ENCODE data around the gene TPM2. TPM values are rescaled to one million over a fixed set of nuclear protein-coding genes. Genes with fewer than 3 reads are reported as not detected.

Gene TPM2
- total RNA-seq, 1 donor from 2014 or later, result 77.1 TPM

DNA sequence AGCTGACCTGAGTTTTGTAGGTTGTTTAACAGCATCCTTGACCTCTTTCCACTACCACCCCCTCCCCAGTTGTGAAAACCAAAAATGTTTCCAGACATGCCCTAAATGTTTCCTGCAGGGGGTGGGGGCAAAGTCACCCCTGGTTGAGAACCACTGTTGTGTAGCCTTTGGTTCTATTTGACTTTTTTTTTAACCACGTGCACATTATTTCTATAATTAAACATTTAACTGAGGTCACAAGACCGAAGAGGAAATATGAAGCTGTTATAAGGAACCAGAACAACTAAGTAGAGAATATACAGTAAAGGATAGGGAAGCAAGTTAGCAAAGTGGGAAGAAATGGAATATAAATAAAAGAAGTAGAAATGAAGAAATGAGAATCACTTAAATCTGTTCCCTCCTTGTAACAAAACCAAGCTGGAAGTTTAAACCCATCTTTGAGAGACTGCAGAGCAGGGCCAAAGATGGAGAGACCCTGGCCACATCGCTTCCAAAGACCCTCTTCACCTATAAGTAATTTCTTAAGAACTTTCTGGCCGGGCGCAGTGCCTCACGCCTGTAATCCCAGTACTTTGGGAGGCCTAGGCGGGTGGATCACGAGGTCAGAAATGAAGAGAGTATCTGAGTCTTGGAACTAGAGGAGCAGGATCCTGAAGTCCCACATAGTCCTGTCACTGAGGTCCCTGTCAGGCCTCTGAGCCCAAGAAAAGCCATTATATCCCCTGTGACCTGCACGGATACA is 53.4 kb downstream of the TPM2 start:
- DNase-seq (ENCODE audit: low read depth), result no peak
- H3K27me3 ChIP-seq (ENCODE audit: control insufficient read depth, insufficient read depth, low read length), result no peaks in the 10 kb centered on the region
- no peak overlapping the region for H3K4me3 ChIP-seq (ENCODE audit: low read depth, low read length)
- H3K36me3 ChIP-seq (ENCODE audit: control insufficient read depth, insufficient read depth, low read length), result no peaks in the 10 kb centered on the region
- TF ChIP-seq, protein P1, sequence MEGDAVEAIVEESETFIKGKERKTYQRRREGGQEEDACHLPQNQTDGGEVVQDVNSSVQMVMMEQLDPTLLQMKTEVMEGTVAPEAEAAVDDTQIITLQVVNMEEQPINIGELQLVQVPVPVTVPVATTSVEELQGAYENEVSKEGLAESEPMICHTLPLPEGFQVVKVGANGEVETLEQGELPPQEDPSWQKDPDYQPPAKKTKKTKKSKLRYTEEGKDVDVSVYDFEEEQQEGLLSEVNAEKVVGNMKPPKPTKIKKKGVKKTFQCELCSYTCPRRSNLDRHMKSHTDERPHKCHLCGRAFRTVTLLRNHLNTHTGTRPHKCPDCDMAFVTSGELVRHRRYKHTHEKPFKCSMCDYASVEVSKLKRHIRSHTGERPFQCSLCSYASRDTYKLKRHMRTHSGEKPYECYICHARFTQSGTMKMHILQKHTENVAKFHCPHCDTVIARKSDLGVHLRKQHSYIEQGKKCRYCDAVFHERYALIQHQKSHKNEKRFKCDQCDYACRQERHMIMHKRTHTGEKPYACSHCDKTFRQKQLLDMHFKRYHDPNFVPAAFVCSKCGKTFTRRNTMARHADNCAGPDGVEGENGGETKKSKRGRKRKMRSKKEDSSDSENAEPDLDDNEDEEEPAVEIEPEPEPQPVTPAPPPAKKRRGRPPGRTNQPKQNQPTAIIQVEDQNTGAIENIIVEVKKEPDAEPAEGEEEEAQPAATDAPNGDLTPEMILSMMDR (IDR thresholded peaks at IDR 0.05; ENCODE audit: insufficient read depth, low read length, poor library complexity, severe bottlenecking), result no peak

DNA sequence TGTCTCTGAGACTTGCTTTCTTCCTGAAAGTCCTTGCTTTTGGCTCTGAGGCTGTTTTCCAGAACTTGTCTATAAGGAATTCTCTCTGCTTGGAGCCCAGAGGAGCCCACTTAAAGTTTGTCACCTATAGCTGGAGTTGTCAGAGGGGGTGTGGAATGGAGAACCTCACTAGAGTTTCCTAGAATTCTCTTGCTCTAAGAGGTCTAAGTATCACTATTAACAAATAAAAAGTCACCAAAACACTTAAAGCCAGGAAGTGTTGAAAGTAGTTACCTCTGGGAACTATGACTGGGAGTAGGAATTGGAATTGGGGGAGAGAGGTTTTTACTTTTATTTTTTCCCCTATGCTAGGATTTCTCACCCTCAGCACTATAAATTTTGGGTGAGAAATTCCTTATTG is 54.0 kb downstream of the TPM2 start:
- Histone ChIP-seq H3K27me3 (ENCODE audit: control insufficient read depth, insufficient read depth, low read length) (no peaks in the 10 kb centered on the region), H3K4me3 (ENCODE audit: low read depth, low read length) (no peak overlapping the region), H3K36me3 (ENCODE audit: control insufficient read depth, insufficient read depth, low read length) (no peaks in the 10 kb centered on the region)
- no peak for DNase-seq (ENCODE audit: low read depth)
- TF ChIP-seq, protein P1 (IDR thresholded peaks at IDR 0.05; ENCODE audit: insufficient read depth, low read length, poor library complexity, severe bottlenecking), result no peak

Other genes starting within 250 kb of the TPM2 start
- gene RUSC2, start 199.8 kb downstream of the TPM2 start, total RNA-seq, result 29.6 and 33.6 TPM in 2 replicates
- gene TESK1, start 84.7 kb downstream of the TPM2 start, total RNA-seq, result 24.5 and 26.9 TPM in 2 replicates
- gene CD72, start 71.5 kb downstream of the TPM2 start, total RNA-seq, result 1.7 and 2.7 TPM in 2 replicates
- not detected in 2 replicates for gene SIT1, start 39.0 kb downstream of the TPM2 start, total RNA-seq
- gene RMRP, start 31.9 kb downstream of the TPM2 start, total RNA-seq, result 1,522 and 7,636 TPM in 2 replicates
- gene CCDC107, start 31.6 kb downstream of the TPM2 start, total RNA-seq, result 14.0 and 21.1 TPM in 2 replicates
- 0.62 and 1.2 TPM in 2 replicates for gene ARHGEF39, start 24.7 kb downstream of the TPM2 start, total RNA-seq
- gene CA9, start 16.0 kb downstream of the TPM2 start, total RNA-seq, result 0.04 and 0.27 TPM in 2 replicates
- 245 and 268 TPM in 2 replicates for gene TLN1, start 42.3 kb upstream of the TPM2 start, total RNA-seq
- 73.9 and 87.5 TPM in 2 replicates for gene CREB3, start 42.7 kb upstream of the TPM2 start, total RNA-seq
- gene GBA2, start 59.3 kb upstream of the TPM2 start, total RNA-seq, result 53.7 and 57.0 TPM in 2 replicates
- gene RGP1, start 59.4 kb upstream of the TPM2 start, total RNA-seq, result 21.5 and 24.4 TPM in 2 replicates
- gene MSMP, start 64.4 kb upstream of the TPM2 start, total RNA-seq, result not detected in 2 replicates
- gene NPR2, start 101.7 kb upstream of the TPM2 start, total RNA-seq, result 35.9 and 39.8 TPM in 2 replicates
- gene SPAG8, start 122.3 kb upstream of the TPM2 start, total RNA-seq, result not detected in 2 replicates
- 46.1 and 54.9 TPM in 2 replicates for gene HINT2, start 125.1 kb upstream of the TPM2 start, total RNA-seq
- gene FAM221B, start 138.8 kb upstream of the TPM2 start, total RNA-seq, result not detected in 2 replicates
- 5.9 and 11.5 TPM in 2 replicates for gene TMEM8B, start 139.3 kb upstream of the TPM2 start, total RNA-seq
- gene OR13J1, start 180.5 kb upstream of the TPM2 start, total RNA-seq, result not detected in 2 replicates
- gene HRCT1, start 216.3 kb upstream of the TPM2 start, total RNA-seq, result 0.58 TPM in 1 of 2 replicates, not detected in the other
- gene SPAAR, start 219.6 kb upstream of the TPM2 start, total RNA-seq, result not detected in 2 replicates

Data from kidney epithelial cell (primary cell).